Measurements from ENCODE around the gene CORO2B. TPM values are rescaled to one million over a fixed set of nuclear protein-coding genes. Genes with fewer than 3 reads are reported as not detected.
A peak's percentile ranks its signal among the peaks of the same experiment; 100 is the strongest.

Gene CORO2B
- polyA plus RNA-seq, 1 donor from 2014 or later = 15.1 TPM

- Histone ChIP-seq H3K4me2 (ENCODE audit: low read length) (no peak overlapping the region), H3K9ac (ENCODE audit: low read length) (no peak overlapping the region)
Measured at GRCh38 chr15:68637767-68638404, 59.1 kb downstream of the CORO2B start.

GRCh38 chr15:68638953-68639515, 60.2 kb downstream of the CORO2B start:
- no peaks in the 10 kb centered on the region for H3K9me2 ChIP-seq (ENCODE audit: insufficient read depth, low read length)
- no peak overlapping the region for H2AFZ ChIP-seq (ENCODE audit: low read depth, low read length)
- H3K27me3 ChIP-seq (ENCODE audit: insufficient read depth, low read depth, low read length) = no peaks in the 10 kb centered on the region
- TF ChIP-seq EZH2 (IDR thresholded peaks at IDR 0.05; ENCODE audit: borderline replicate concordance, insufficient read depth, low read length, poor library complexity, severe bottlenecking) = no peak
- no peak for TF ChIP-seq REST (IDR thresholded peaks at IDR 0.05; ENCODE audit: borderline replicate concordance)
- TF ChIP-seq TAF1 (IDR thresholded peaks at IDR 0.05; ENCODE audit: low read depth) = no peak
- no peak for TF ChIP-seq POLR2AphosphoS5 (IDR thresholded peaks at IDR 0.05)
- TF ChIP-seq SMC3 (conservative IDR thresholded peaks at IDR 0.05; ENCODE audit: poor library complexity) = no peak
- TF ChIP-seq RAD21 (conservative IDR thresholded peaks at IDR 0.05) = no peak
- TF ChIP-seq MXI1 (conservative IDR thresholded peaks at IDR 0.05; ENCODE audit: poor library complexity, severe bottlenecking) = no peak
- no peak for TF ChIP-seq CTCF (IDR thresholded peaks at IDR 0.05; ENCODE audit: poor library complexity, severe bottlenecking)
- no peak overlapping the region for H3K4me2 ChIP-seq (ENCODE audit: low read length)
- no peaks in the 10 kb centered on the region for H3K36me3 ChIP-seq (ENCODE audit: insufficient read depth, low read length)
- no peaks in the 10 kb centered on the region for H4K20me1 ChIP-seq (ENCODE audit: insufficient read depth)
- no peaks in the 10 kb centered on the region for H3F3A ChIP-seq (ENCODE audit: insufficient read depth, low read length, poor library complexity, severe bottlenecking)
- no peak overlapping the region for H3K27ac ChIP-seq (ENCODE audit: low read length)
- no peak overlapping the region for H3K9ac ChIP-seq (ENCODE audit: low read length)
- H3K9me3 ChIP-seq (ENCODE audit: low read length) = no peaks in the 10 kb centered on the region
- peaks cover 3% of the 10 kb centered on the region for H3K79me2 ChIP-seq (replicated peaks; ENCODE audit: insufficient read depth, low read length)
- H3K4me3 ChIP-seq (ENCODE audit: low read length) = no peak overlapping the region

More at GRCh38 chr15:68637767-68638404, 59.1 kb downstream of the CORO2B start:
- Histone ChIP-seq H3K27me3 (ENCODE audit: insufficient read depth, low read depth, low read length) (no peaks in the 10 kb centered on the region), H3K79me2 (replicated peaks; ENCODE audit: insufficient read depth, low read length) (peaks cover 1% of the 10 kb centered on the region), H3K27ac (ENCODE audit: low read length) (no peak overlapping the region), H3K36me3 (ENCODE audit: insufficient read depth, low read length) (no peaks in the 10 kb centered on the region), H2AFZ (ENCODE audit: low read depth, low read length) (no peak overlapping the region), H3K9me3 (ENCODE audit: low read length) (no peaks in the 10 kb centered on the region), H3K9me2 (ENCODE audit: insufficient read depth, low read length) (no peaks in the 10 kb centered on the region), H3F3A (ENCODE audit: insufficient read depth, low read length, poor library complexity, severe bottlenecking) (no peaks in the 10 kb centered on the region), H3K4me3 (ENCODE audit: low read length) (no peak overlapping the region), H4K20me1 (ENCODE audit: insufficient read depth) (no peaks in the 10 kb centered on the region)
- TF ChIP-seq POLR2AphosphoS5 (IDR thresholded peaks at IDR 0.05) (peak; percentile 55), RAD21 (conservative IDR thresholded peaks at IDR 0.05) (no peak)

Measured in neural cell (in vitro differentiated cells).